ENCODE data around the gene RPIA.

DNA sequence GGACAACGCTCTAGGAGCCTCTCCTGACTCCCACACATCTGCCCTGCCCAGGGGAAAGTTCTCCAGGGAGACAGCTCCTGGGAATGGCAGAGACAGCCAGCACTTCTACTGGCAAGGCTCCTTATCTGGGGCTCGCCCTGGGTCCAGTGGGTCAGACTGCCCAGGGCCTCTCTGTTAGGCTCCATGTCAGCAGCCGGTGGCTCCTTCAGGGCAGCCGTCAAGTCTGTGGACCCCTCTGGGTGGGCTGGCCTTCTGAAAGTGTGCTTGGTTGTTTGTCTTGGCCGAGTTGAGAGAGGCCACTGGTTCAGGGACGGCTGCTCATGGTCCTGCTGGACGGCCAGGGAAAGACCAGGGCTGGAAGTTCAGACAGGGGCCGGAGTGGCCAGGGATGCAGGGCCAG, 65.6 kb downstream of the RPIA start:
- TF ChIP-seq, protein P1, sequence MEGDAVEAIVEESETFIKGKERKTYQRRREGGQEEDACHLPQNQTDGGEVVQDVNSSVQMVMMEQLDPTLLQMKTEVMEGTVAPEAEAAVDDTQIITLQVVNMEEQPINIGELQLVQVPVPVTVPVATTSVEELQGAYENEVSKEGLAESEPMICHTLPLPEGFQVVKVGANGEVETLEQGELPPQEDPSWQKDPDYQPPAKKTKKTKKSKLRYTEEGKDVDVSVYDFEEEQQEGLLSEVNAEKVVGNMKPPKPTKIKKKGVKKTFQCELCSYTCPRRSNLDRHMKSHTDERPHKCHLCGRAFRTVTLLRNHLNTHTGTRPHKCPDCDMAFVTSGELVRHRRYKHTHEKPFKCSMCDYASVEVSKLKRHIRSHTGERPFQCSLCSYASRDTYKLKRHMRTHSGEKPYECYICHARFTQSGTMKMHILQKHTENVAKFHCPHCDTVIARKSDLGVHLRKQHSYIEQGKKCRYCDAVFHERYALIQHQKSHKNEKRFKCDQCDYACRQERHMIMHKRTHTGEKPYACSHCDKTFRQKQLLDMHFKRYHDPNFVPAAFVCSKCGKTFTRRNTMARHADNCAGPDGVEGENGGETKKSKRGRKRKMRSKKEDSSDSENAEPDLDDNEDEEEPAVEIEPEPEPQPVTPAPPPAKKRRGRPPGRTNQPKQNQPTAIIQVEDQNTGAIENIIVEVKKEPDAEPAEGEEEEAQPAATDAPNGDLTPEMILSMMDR (IDR thresholded peaks at IDR 0.05), result no peak
- no peak for TF ChIP-seq POLR2A (IDR thresholded peaks at IDR 0.05)

All from Peyer's patch (tissue), 4 donors.